ENCODE results near the gene FAM111A.

The FAM111A gene

GRCh38 chr11:59193587-59194130, 51.0 kb downstream of the FAM111A start:
- H3K4me3 ChIP-seq (ENCODE audit: severe bottlenecking) = no peak overlapping the region

GRCh38 chr11:59195586-59195985, 52.9 kb downstream of the FAM111A start:
- Histone ChIP-seq H3K27ac (ENCODE audit: poor library complexity, severe bottlenecking) (no peak overlapping the region), H3K4me3 (ENCODE audit: severe bottlenecking) (no peak overlapping the region), H3K27me3 (ENCODE audit: insufficient read depth, poor library complexity, severe bottlenecking) (no peaks in the 10 kb centered on the region), H3K9me3 (ENCODE audit: severe bottlenecking) (no peaks in the 10 kb centered on the region), H3K4me1 (ENCODE audit: insufficient read depth, poor library complexity, severe bottlenecking) (no peaks in the 10 kb centered on the region), H3K36me3 (ENCODE audit: low read depth) (peaks cover 75% of the 10 kb centered on the region)
- no peak for DNase-seq (ENCODE audit: low spot score)
- ATAC-seq (ENCODE audit: low read depth) = no peak
- no peak for TF ChIP-seq CTCF (IDR thresholded peaks at IDR 0.05; ENCODE audit: poor library complexity, severe bottlenecking)

More at GRCh38 chr11:59193587-59194130, 51.0 kb downstream of the FAM111A start:
- DNase-seq (ENCODE audit: low spot score) = no peak
- Histone ChIP-seq H3K27ac (ENCODE audit: poor library complexity, severe bottlenecking) (no peak overlapping the region), H3K36me3 (ENCODE audit: low read depth) (peaks cover 80% of the 10 kb centered on the region), H3K9me3 (ENCODE audit: severe bottlenecking) (no peaks in the 10 kb centered on the region), H3K4me1 (ENCODE audit: insufficient read depth, poor library complexity, severe bottlenecking) (no peaks in the 10 kb centered on the region), H3K27me3 (ENCODE audit: insufficient read depth, poor library complexity, severe bottlenecking) (no peaks in the 10 kb centered on the region)
- TF ChIP-seq CTCF (IDR thresholded peaks at IDR 0.05; ENCODE audit: poor library complexity, severe bottlenecking) = no peak
- no peak for ATAC-seq (ENCODE audit: low read depth)

GRCh38 chr11:59196777-59197176, 54.1 kb downstream of the FAM111A start:
- TF ChIP-seq CTCF (IDR thresholded peaks at IDR 0.05; ENCODE audit: poor library complexity, severe bottlenecking) = no peak
- no peaks in the 10 kb centered on the region for H3K27me3 ChIP-seq (ENCODE audit: insufficient read depth, poor library complexity, severe bottlenecking)
- ATAC-seq (ENCODE audit: low read depth) (no peak), DNase-seq (ENCODE audit: low spot score) (no peak)
- H3K4me1 ChIP-seq (ENCODE audit: insufficient read depth, poor library complexity, severe bottlenecking) = no peaks in the 10 kb centered on the region
- H3K36me3 ChIP-seq (ENCODE audit: low read depth) = peaks cover 67% of the 10 kb centered on the region
- no peak overlapping the region for H3K4me3 ChIP-seq (ENCODE audit: severe bottlenecking)
- H3K27ac ChIP-seq (ENCODE audit: poor library complexity, severe bottlenecking) = no peak overlapping the region
- H3K9me3 ChIP-seq (ENCODE audit: severe bottlenecking) = no peaks in the 10 kb centered on the region

GRCh38 chr11:59197991-59198390, 55.3 kb downstream of the FAM111A start:
- Histone ChIP-seq H3K27me3 (ENCODE audit: insufficient read depth, poor library complexity, severe bottlenecking) (no peaks in the 10 kb centered on the region), H3K4me3 (ENCODE audit: severe bottlenecking) (no peak overlapping the region), H3K36me3 (ENCODE audit: low read depth) (peaks cover 67% of the 10 kb centered on the region), H3K9me3 (ENCODE audit: severe bottlenecking) (no peaks in the 10 kb centered on the region), H3K4me1 (ENCODE audit: insufficient read depth, poor library complexity, severe bottlenecking) (no peaks in the 10 kb centered on the region), H3K27ac (ENCODE audit: poor library complexity, severe bottlenecking) (no peak overlapping the region)
- no peak for TF ChIP-seq CTCF (IDR thresholded peaks at IDR 0.05; ENCODE audit: poor library complexity, severe bottlenecking)
- no peak for ATAC-seq (ENCODE audit: low read depth)
- DNase-seq (ENCODE audit: low spot score) = no peak

- no peaks in the 10 kb centered on the region for H3K9me3 ChIP-seq (ENCODE audit: severe bottlenecking)
- peaks cover 66% of the 10 kb centered on the region for H3K36me3 ChIP-seq (ENCODE audit: low read depth)
- H3K4me1 ChIP-seq (ENCODE audit: insufficient read depth, poor library complexity, severe bottlenecking) = no peaks in the 10 kb centered on the region
- no peak for DNase-seq (ENCODE audit: low spot score)
- no peak for ATAC-seq (ENCODE audit: low read depth)
- H3K27ac ChIP-seq (ENCODE audit: poor library complexity, severe bottlenecking) = no peak overlapping the region
- no peaks in the 10 kb centered on the region for H3K27me3 ChIP-seq (ENCODE audit: insufficient read depth, poor library complexity, severe bottlenecking)
- H3K4me3 ChIP-seq (ENCODE audit: severe bottlenecking) = no peak overlapping the region
- TF ChIP-seq CTCF (IDR thresholded peaks at IDR 0.05; ENCODE audit: poor library complexity, severe bottlenecking) = no peak
Measured at GRCh38 chr11:59198726-59199125, 56.1 kb downstream of the FAM111A start.

Measured in RWPE2 (cell line).